ENCODE data around the gene KCNIP4. TPM values are rescaled to one million over a fixed set of nuclear protein-coding genes. Genes with fewer than 3 reads are reported as not detected.

KCNIP4 gene
- total and polyA plus RNA-seq, 10 donors: not detected

GRCh38 chr4:21898101-21898500, 50.5 kb downstream of the KCNIP4 start:
- no peak for DNase-seq
- Histone ChIP-seq H3K27ac (no peak overlapping the region), H3K36me3 (no peaks in the 10 kb centered on the region), H3K9me3 (peaks cover 0 to 30% (median 22%) of the 10 kb centered on the region in 8 donors), H3K4me3 (no peak overlapping the region), H3K4me1 (no peaks in the 10 kb centered on the region), H3K27me3 (replicated peaks in 1 of 7) (no peaks in the 10 kb centered on the region)
- intact Hi-C loops (cut with DNase I; ENCODE audit: low total_unique reads): no loop called here
- TF ChIP-seq POLR2A (IDR thresholded peaks at IDR 0.05) (no peak), POLR2AphosphoS5 (IDR thresholded peaks at IDR 0.05) (no peak), CTCF (IDR thresholded peaks at IDR 0.05 in 8 of 11, conservative IDR thresholded peaks at IDR 0.05 in 3 of 11) (no peak)
- whole genome bisulfite sequencing, 5 donors: 56 to 84% (median 68%) methylated on average over 2 of the region's 2 CpGs

DNA sequence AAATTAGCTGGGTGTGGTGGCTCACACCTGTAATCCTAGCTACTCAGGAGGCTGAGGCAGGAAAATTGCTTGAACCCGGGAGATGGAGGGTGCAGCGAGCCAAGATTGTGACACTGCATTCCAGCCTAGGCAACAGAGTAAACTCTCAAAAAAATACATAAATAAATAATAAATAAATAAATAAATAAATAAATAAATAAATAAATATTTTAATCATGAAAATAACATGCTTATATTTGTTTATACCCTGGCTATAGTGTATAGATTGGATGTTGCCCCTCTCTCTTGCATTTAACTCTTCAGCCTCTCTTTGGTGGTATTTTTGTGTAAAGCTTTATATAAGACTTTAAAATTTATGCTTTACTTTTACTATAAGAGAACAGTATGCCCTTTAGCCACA, 51.8 kb downstream of the KCNIP4 start:
- TF ChIP-seq POLR2A (IDR thresholded peaks at IDR 0.05): no peak
- no peak for TF ChIP-seq CTCF (IDR thresholded peaks at IDR 0.05 in 8 of 11, conservative IDR thresholded peaks at IDR 0.05 in 3 of 11)
- TF ChIP-seq POLR2AphosphoS5 (IDR thresholded peaks at IDR 0.05): no peak
- H3K27ac ChIP-seq: no peak overlapping the region
- peaks cover 0 to 30% (median 22%) of the 10 kb centered on the region in 8 donors for H3K9me3 ChIP-seq
- H3K27me3 ChIP-seq (replicated peaks in 1 of 7): no peaks in the 10 kb centered on the region
- H3K4me1 ChIP-seq: no peaks in the 10 kb centered on the region
- H3K4me3 ChIP-seq: no peak overlapping the region
- DNase-seq: no peak
- intact Hi-C loops (cut with DNase I; ENCODE audit: low total_unique reads): no loop called here
- H3K36me3 ChIP-seq: no peaks in the 10 kb centered on the region
- WGBS, 5 donors: 81 to 90% (median 87%) methylated on average over 2 of the region's 2 CpGs

DNA sequence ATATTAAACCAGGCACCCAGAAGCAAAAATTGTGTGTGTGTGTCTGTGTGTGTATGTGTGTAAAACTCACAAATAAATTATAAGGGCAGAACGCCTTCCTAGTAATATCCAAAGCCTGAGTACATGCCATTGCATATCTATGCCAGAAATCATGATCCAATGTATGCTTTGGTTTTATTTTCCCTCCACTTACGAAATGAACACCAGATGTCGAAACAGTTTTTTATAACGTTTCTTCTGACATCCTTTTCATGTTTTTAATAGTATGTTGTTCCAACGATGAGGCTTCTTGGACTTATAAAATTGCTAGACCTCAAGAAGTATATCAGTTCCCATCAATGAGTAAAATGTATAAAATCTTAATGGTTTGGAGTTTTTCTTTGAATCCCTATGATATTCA, 55.4 kb downstream of the KCNIP4 start:
- peaks cover 0 to 11% (median 6%) of the 10 kb centered on the region in 8 donors for H3K9me3 ChIP-seq
- TF ChIP-seq POLR2AphosphoS5 (IDR thresholded peaks at IDR 0.05) (no peak), POLR2A (IDR thresholded peaks at IDR 0.05) (no peak), CTCF (IDR thresholded peaks at IDR 0.05 in 8 of 11, conservative IDR thresholded peaks at IDR 0.05 in 3 of 11) (no peak)
- no peak overlapping the region for H3K27ac ChIP-seq
- H3K27me3 ChIP-seq (replicated peaks in 1 of 7): no peaks in the 10 kb centered on the region
- DNase-seq: no peak
- no peaks in the 10 kb centered on the region for H3K4me1 ChIP-seq
- 62 to 77% (median 75%) methylated on average over 5 of the region's 5 CpGs for WGBS, 5 donors
- H3K36me3 ChIP-seq: no peaks in the 10 kb centered on the region
- H3K4me3 ChIP-seq: no peak overlapping the region
- intact Hi-C loops (cut with DNase I; ENCODE audit: low total_unique reads): no loop called here

DNA sequence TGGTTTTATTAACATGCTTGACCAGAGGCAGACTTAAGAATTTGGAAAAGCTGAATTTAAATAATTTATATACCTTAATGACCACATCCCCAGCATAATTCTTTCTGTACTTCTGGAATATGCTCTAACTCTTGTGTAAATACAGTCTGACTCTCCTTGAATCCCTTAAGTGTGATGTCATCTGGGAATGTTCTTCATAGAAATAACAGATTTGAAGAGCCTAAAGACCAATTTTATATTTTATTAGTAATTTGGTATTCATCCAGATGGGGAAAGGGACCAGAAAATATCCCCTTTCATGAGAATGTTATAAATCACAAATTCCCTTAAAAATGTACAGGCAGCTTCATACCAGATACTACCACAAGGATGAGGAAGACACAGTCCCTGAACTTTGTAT, 58.3 kb downstream of the KCNIP4 start:
- DNase-seq: no peak
- TF ChIP-seq POLR2AphosphoS5 (IDR thresholded peaks at IDR 0.05) (no peak), POLR2A (IDR thresholded peaks at IDR 0.05) (no peak), CTCF (IDR thresholded peaks at IDR 0.05 in 8 of 11, conservative IDR thresholded peaks at IDR 0.05 in 3 of 11) (no peak)
- intact Hi-C loops (cut with DNase I; ENCODE audit: low total_unique reads): no loop called here

More for the DNA sequence above, 58.3 kb downstream of the KCNIP4 start:
- no peaks in the 10 kb centered on the region for H3K36me3 ChIP-seq
- H3K4me3 ChIP-seq: no peak overlapping the region
- no peaks in the 10 kb centered on the region for H3K4me1 ChIP-seq
- H3K27me3 ChIP-seq (replicated peaks in 1 of 7): no peaks in the 10 kb centered on the region
- H3K27ac ChIP-seq: no peak overlapping the region
- no peaks in the 10 kb centered on the region for H3K9me3 ChIP-seq
